GM19467 (cell line): ENCODE measurements around the gene PER2.

Experiments
- ATAC-seq: cut with Tn5 transposase; IDR thresholded peaks from one replicate; pipeline ENCODE4 v1.9.1; 2021; ENCODE audit warnings: mild to moderate bottlenecking, moderate library complexity; ENCODE audit not compliant: unreplicated experiment

PER2 gene

DNA sequence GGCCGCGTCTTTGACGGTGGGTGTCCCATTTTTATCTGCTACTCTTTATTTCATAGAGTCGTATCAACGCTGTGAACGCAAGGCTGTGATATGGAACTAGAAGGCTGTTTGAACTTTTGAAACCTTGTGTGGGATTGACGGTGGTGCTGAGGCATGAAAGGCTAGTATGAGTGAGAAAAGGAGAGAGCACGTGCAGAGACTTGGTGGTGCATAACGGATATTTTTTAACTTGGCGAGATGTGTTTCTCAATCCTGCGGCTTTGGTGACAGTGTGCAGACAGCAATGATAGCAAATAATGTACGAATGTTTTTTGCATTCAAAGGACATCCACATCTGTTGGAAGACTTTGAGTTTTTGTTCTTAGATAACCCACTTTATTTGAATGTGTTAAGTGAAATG lies 54.8 kb downstream of the PER2 start:
- no peak for ATAC-seq

DNA sequence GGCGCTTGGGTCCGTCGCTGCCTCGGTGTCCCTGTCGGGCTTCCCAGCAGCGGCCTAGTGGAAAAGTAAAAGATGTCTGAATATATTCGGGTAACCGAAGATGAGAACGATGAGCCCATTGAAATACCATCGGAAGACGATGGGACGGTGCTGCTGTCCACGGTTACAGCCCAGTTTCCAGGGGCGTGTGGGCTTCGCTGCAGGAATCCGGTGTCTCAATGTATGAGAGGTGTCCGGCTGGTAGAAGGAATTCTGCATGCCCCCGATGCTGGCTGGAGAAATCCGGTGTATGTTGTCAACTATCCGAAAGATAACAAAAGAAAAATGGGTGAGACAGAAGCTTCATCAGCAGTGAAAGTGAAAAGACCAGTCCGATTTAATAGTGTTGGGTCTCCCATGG lies 56.6 kb downstream of the PER2 start:
- no peak for ATAC-seq

DNA sequence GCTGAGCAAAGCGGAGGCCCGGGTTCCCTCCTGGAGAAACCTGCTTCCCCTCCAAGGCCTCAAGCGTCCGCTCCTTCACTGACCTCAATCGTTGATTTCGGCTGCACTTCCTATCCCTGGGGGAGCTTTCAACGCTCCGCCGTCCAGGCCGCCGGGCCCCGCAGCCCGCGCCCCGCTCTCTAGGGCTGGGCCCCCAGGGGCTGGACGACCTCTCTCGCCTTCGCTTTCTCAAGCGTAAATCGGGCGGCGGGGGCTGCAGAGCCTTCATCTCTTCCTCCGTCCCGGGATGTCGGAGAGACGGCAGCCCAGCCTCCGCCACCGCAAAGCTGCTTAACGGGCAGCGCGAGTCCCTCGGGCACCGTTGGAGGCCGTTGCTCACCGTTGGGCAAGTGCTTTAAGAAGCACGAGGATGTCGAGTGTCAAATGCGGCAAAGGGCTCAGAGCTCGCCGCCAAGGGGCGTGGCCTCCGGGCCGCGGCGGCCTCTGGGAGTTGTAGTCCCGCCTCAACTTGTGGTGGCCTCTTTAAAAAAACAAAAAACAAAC lies 57.1 kb downstream of the PER2 start:
- peak; percentile 49 for ATAC-seq

DNA sequence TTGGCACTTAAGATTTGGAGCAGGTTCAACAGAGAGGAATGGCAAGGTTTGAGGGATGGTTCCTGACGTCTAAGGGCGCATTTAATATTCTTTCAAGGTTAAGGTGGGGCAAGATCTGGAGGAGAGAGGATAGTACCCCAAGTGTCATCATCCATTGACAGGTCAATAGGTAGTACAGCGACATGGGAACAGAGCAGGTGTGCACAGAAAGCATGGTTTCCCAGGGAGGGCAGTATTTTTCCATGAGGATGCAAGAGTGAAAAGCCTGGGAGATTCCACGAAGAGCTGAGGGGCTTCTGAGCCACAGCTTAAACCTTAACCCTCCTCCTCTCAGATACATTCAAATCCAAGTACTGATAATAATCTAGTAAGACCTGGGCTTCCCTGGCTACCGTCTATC lies 57.7 kb downstream of the PER2 start:
- no peak for ATAC-seq

DNA sequence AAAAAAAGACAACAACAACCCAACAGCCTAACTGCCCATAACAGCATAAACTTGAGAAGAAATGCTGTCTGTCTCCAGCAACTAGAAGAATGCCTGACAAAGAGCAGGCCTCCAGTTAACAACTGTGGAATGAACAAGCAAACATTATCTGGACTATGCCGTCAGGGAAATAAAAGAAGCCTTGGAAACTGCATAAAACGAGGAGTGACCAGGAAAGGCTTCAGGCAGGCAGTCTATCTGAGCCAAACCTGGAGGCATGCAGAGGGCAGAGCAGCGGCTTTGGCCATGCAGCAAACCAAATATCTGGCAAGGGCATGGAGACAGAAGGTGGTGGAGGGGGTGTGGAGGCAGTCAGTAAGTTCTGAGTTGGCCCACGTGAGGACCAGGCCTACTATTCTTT lies 59.7 kb downstream of the PER2 start:
- no peak for ATAC-seq

DNA sequence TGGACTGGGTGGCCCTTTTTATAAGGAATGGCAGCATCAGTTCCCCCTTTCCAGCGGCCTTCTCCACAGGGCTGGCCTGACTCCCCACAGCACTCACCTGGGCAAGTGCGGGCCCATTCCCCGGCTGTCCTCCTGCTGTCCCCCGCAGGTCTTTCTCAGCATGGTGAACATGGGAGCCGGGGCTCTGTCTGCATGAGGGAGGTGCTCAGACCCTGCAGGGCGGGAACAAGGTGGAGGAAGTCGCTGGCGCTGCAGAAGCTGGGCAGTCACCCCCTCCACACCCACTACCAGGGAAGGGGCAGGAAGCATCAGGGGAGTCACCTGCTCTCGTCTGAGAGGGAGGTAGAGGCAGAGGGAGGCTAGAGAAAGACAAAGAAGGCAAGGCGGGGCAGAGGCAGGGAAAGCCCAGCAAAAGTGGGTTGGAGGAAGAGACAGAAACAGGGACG lies 60.8 kb downstream of the PER2 start:
- no peak for ATAC-seq

DNA sequence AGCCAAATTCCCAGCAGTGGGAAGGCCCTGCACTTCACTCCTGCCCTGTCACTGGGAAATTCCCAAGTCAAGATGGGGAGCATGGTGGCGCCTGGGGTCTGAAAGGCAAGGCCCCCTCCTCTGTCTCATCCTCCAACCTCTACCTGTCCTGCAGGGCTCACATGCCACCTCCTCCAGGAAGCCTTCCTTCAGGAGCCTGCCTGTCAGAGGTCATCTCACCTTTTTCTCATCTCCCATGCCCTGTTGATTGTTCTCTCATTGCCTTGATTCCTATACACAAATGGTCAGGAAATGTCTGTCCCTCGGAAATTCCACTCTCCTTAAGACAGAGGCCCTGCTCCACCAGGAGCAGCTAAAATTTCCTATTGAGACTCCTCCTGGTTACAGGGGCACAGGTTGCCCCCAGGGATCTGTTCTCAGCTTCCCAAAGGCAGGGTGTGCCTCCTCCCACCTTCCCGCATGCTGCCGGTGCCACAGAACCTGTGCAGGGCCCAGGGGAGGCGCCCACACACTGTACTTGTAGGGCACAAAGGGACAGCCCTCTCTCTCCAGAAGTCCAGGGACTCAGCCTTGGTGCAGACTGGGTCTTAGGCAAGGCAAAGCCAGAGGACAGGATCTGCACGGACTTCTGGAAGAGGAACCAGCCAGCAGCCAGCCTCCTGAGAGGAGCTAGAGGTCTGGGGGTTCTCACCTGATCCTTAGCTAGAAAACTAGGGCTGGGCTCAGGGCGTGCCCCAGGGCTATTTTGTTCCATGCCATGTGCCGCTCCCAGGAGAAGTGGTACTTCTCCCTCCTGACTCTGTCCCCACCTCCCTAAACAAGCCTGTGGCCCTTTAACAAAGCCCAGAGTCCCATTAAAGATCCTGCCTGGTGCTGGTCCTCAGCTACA lies 61.5 kb downstream of the PER2 start:
- ATAC-seq = no peak

DNA sequence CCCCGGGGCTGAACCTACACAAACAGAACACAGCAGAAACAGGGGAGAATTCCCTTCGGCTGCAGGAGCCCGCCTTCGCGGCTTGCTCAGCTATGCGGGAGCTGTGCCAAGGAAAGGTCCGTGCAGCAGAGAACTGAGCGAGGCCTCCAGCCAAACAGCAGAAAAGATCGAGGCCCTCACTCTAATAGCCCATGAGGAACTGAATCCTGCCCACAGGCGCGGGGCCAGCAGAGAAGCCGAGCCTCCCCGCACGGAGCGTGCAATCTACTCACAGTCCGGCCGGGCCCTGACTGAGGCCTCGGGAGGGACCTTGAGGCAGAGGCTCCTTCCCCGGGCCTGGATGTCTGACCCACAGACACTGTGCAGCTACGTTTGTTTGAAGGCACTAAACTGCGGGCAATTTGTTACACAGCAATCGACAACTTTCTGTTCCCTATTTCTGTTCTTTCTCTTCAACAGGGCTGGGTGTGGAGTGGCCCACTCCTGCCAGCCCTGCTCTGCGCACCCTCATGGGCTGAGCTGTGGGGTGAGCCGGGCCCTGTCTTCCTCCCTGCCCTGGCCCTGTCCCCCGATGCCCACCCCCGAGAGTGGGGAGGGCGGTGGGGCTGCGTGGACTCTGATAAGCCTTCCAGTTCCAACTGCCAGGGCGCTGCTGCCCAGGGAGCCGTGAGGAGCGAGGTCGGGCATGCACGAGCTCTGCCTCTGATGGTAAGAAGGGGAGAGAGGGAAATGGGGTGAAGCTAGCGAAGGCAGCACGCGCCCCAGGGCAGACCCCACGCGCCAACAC lies 62.3 kb downstream of the PER2 start:
- no peak for ATAC-seq

- ATAC-seq = no peak
These were observed 63.3 kb downstream of the PER2 start for GRCh38 chr2:238225121-238225520.

DNA sequence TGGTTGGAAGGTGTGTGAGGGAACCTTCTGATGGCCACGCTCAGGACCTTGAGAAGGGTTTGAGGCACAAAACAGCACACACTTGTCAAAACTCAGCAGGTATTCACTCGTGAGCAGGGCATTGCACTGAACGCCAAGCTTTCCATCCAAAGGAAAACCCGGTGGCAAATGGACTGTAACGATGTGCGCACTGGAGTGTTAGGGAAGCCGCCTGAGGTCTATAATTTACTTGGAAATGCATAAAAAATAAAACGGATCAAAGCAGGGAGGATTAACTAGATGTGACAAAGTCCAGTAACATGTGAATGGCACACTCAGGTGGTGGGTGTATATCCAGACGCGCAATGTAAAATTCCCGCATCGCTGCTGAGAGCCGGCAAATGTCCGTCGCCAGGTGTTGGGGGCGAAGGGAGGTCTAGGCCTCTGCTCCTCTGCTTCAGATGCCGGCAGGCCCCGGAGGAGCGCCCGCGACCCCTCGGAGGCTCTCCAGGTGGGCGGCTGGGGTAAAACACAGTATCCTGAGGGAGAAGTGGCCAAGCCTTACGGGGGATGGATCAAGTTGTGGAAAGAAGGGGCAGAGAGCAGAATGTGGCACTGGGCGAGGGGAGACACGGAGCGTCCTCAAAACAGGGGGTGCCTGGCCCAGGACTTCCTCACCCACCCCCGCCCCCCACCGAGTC lies 63.9 kb downstream of the PER2 start:
- ATAC-seq = no peak

GRCh38 chr2:238220892-238221521 lies 67.4 kb downstream of the PER2 start:
- no peak for ATAC-seq

- ATAC-seq = no peak
These were observed 68.0 kb downstream of the PER2 start for GRCh38 chr2:238220274-238220891.

- no peak for ATAC-seq
These were observed 71.7 kb downstream of the PER2 start for GRCh38 chr2:238216651-238217184.

DNA sequence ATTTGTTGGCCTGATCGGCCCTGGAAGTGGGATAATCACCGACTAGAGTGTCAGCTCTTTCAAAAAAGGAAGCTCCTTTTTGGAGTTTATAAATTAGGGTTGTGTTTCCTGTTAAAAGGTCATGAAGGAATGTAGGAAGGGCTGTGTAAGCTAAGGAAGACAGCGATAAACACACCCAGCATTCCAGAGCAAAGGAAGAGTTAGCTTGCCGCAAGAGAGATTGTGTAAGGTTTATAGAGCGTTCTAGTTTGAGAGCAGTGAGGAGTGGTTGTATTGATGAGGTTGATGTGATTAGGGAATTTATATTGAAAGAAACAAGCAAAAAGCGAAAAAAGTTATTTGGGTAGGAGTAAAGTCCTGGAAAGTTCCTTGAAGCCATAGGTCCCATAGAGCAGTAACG lies 81.4 kb downstream of the PER2 start:
- no peak for ATAC-seq

DNA sequence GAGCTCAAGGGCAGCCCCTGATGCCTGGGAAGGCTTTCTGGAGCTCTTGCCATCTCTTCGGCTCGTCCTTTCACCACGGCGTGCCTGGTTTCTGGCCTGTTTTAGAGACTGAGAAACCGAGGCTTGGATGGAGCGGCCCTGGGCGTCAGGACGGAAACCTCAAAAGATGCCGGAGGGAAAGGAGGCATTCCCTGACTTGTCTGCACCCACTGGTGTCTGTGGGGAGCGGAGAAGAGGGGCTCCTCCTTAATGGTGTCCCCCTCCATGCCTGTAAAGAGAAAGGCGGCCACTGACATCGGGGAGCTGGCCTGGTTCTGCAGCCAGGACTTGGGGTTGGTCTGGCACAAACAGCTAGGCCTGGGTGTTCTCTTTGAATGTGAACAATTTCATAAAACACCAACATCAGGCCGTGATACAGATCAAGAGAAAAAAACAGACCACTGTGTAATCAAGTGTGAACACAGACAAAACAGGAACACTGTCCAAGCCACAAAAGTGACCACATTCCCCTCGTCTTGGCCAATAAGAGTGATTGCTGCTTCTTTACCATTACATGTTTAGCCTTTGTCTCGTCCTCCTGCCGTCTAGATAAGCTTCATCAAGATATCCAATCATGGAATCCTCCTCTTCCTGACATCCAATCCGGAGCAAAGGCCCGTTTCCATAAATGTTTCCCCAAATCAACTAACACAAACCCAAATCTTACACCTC lies 84.3 kb downstream of the PER2 start:
- peak; percentile 14 for ATAC-seq

DNA sequence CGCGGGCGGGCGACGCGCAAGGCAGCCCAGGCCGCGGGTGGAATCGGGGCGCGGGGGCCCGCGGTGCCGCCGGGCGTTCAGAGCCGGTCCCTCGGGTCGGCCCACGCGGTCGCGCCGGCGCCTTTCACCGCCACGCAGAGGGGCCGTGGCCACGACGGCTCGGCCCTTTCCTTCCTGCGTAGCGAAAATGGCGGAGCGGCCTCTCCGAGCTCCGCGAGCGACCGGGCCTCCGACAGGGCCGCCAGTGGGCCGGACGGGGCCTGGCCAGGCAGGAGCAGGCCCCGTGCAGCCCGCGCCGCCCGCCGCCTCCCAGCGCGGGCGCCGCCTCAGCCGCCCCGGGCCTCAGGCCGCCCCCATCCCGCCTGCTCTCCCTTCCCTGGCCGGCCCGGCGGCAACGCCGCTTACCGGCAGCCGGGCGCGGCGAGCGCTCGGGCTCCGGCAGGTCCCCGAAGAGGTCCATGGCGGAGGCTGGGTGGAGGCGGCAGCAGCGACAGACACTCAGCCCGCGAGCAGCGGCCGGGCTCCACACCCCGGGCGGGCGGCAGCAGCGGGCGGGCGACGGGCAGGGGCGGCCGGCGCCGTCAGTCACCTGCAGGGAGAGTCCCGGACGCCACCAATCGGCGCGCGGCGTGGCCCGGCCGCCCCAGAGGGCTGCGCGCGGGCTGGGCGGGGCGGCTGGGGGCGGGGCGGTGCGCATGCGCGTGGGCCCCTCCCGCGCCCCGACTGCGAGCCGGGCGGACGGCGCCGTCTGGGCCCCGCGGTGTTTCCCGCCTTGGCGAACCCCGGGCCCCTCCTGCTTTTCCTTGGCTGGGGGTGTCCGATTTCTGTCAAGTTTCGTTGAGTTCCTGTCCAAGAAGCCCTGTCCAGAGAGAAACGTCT lies 85.1 kb downstream of the PER2 start, which contains the start of gene ILKAP:
Gene ILKAP, minus strand, starts transcription at position 602 of the 879 bp plus-strand sequence. Its CDS starts 142 bp downstream, at position 460.
- peak; percentile 90 for ATAC-seq

- no peak for ATAC-seq
These were observed 85.9 kb downstream of the PER2 start for GRCh38 chr2:238202326-238203093.
